HL-60 (cell line): ENCODE measurements around the gene FAM53A.

Experiments
- GABPA ChIP-seq: IDR thresholded peaks from 2 replicates; pipeline ENCODE4 v1.6.1; 2012; ENCODE audit warnings: low read depth
- POLR2AphosphoS5 ChIP-seq: IDR thresholded peaks from 2 replicates; pipeline ENCODE4 v1.6.1; 2012; ENCODE audit warnings: low read depth
- REST ChIP-seq: IDR thresholded peaks from 2 replicates; pipeline ENCODE4 v1.6.1; 2012; ENCODE audit warnings: low read depth; ENCODE audit not compliant: insufficient replicate concordance
- SPI1 ChIP-seq: IDR thresholded peaks from 2 replicates; pipeline ENCODE4 v1.6.1; 2012; ENCODE audit warnings: low read depth, mild to moderate bottlenecking, borderline replicate concordance
- TF ChIP-seq, protein P1 (sequence below): IDR thresholded peaks from one replicate; pipeline ENCODE4 v1.5.1; 2011; ENCODE audit warnings: low read length, control low read depth, inconsistent platforms; ENCODE audit not compliant: insufficient read depth

DNA sequence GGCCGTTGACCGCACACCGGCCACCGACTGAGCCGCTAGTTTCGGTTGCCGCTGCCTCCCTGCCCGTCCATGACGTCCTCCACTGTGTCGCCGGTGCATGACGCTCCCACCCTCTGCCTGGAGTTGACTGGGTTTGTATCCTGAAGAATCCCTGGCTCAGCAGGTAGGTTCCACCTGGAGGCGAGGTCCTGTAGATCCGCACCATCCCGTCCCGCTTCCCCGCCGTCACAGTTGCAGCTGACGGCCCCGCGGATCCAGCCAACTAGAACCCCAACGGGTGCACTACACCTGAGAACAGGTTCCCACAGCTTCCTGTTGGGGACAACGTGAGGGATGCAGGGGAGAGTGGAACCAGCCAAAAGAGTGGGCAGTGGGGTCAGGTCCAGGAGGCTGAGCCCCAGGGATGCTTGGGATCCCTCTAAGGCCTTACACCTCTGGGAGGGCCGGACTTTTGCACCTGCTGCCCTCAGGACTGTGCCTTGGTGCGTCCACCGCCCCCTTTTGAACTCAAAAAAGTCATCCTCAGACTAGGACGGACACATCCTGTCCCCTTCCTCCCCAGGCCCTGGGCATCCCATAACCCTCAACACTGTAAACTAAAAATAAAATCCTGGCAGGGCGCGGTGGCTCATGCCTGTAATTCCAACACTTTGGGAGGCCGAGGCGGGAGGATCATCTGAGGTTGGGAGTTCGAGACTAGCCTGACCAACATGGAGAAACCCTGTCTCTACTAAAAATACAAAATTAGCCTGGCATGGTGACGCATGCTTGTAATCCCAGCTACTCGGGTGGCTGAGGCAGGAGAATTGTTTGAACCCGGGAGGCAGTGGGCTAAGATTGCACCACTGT lies 29.1 kb upstream of the FAM53A start:
- TF ChIP-seq, protein P1, sequence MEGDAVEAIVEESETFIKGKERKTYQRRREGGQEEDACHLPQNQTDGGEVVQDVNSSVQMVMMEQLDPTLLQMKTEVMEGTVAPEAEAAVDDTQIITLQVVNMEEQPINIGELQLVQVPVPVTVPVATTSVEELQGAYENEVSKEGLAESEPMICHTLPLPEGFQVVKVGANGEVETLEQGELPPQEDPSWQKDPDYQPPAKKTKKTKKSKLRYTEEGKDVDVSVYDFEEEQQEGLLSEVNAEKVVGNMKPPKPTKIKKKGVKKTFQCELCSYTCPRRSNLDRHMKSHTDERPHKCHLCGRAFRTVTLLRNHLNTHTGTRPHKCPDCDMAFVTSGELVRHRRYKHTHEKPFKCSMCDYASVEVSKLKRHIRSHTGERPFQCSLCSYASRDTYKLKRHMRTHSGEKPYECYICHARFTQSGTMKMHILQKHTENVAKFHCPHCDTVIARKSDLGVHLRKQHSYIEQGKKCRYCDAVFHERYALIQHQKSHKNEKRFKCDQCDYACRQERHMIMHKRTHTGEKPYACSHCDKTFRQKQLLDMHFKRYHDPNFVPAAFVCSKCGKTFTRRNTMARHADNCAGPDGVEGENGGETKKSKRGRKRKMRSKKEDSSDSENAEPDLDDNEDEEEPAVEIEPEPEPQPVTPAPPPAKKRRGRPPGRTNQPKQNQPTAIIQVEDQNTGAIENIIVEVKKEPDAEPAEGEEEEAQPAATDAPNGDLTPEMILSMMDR: no peak
- TF ChIP-seq SPI1 (no peak), REST (no peak), POLR2AphosphoS5 (no peak; the same call in 1 of the 2 replicates), GABPA (no peak)
